HepG2 (cell line): ENCODE measurements around the gene LEAP2. TPM values are rescaled to one million over a fixed set of nuclear protein-coding genes. Genes with fewer than 3 reads are reported as not detected.

Experiments
- ARHGAP35 ChIP-seq: sonication (generic); formaldehyde crosslinking; IDR thresholded peaks from 2 replicates; pipeline ENCODE4 v1.9.0; 2022; ENCODE audit warnings: mild to moderate bottlenecking, inconsistent platforms, moderate library complexity, missing genetic modification reagents, borderline replicate concordance
- EZH2 ChIP-seq: conservative IDR thresholded peaks from 2 replicates; pipeline ENCODE4 v1.6.1; 2012; ENCODE audit warnings: mild to moderate bottlenecking, low read depth, low read length, moderate library complexity
- FOXM1 ChIP-seq: sonication (generic); formaldehyde crosslinking; IDR thresholded peaks from 2 replicates; pipeline ENCODE4 v1.5.0; 2020; ENCODE audit warnings: missing genetic modification reagents
- HDAC6 ChIP-seq: fragments of 200-600 bp; sonication (generic); IDR thresholded peaks from 2 replicates; pipeline ENCODE4 v1.7.0; 2017; ENCODE audit warnings: mild to moderate bottlenecking, antibody characterized with exemption, low read length, low read depth
- KLF16 ChIP-seq, 2 experiments: sonication (generic) in 1 of 2; formaldehyde crosslinking in 1 of 2; IDR thresholded peaks; 2 replicates each; pipeline versions ENCODE4 v1.6.1 to v1.8.0; 2016 to 2023; ENCODE audit warnings: missing genetic modification reagents in 2 of 2, missing compliant biosample characterization in 1 of 2
- MLXIP ChIP-seq: sonication (generic); formaldehyde crosslinking; IDR thresholded peaks from 2 replicates; pipeline ENCODE4 v1.9.0; 2021; ENCODE audit warnings: missing genetic modification reagents, borderline replicate concordance
- MYNN ChIP-seq: sonication (generic); formaldehyde crosslinking; IDR thresholded peaks from 2 replicates; pipeline ENCODE4 v1.4.0; 2020; ENCODE audit warnings: mild to moderate bottlenecking, low read depth, missing genetic modification reagents
- NFYC ChIP-seq: IDR thresholded peaks from 2 replicates; pipeline ENCODE4 v1.6.1; 2016; ENCODE audit warnings: missing genetic modification reagents, missing compliant biosample characterization
- PAXIP1 ChIP-seq: sonication (generic); formaldehyde crosslinking; conservative IDR thresholded peaks from 2 replicates; pipeline ENCODE4 v1.4.0; 2020; ENCODE audit warnings: mild to moderate bottlenecking, missing genetic modification reagents, moderate library complexity
- POLR2A ChIP-seq, 2 experiments: IDR thresholded peaks; 2 replicates each; pipeline ENCODE4 v1.6.1; 2011; ENCODE audit warnings: low read depth in 2 of 2, low read length in 2 of 2, mild to moderate bottlenecking in 1 of 2, moderate library complexity in 1 of 2; ENCODE audit not compliant: insufficient read depth in 1 of 2
- SNAPC5 ChIP-seq: sonication (generic); formaldehyde crosslinking; IDR thresholded peaks from 2 replicates; pipeline ENCODE4 v1.8.1; 2023; ENCODE audit warnings: mild to moderate bottlenecking, missing genetic modification reagents, borderline replicate concordance
- TFDP2 ChIP-seq: sonication (generic); formaldehyde crosslinking; IDR thresholded peaks from 2 replicates; pipeline ENCODE4 v1.4.0; 2020; ENCODE audit warnings: missing genetic modification reagents
- ZBTB49 ChIP-seq: sonication (generic); formaldehyde crosslinking; IDR thresholded peaks from 2 replicates; pipeline ENCODE4 v1.4.0; 2020; ENCODE audit warnings: missing genetic modification reagents, borderline replicate concordance
- ZNF253 ChIP-seq: sonication (generic); formaldehyde crosslinking; IDR thresholded peaks from 2 replicates; pipeline ENCODE4 v1.8.0; 2022; ENCODE audit warnings: mild to moderate bottlenecking, missing genetic modification reagents, borderline replicate concordance
- ZXDC ChIP-seq: sonication (generic); formaldehyde crosslinking; IDR thresholded peaks from 2 replicates; pipeline ENCODE4 v1.5.0; 2020; ENCODE audit warnings: mild to moderate bottlenecking, missing genetic modification reagents
- polyA plus RNA-seq, 8 experiments: library from polyadenylated mRNA; depleted of rRNA in 3 of 8; stranded (reverse) in 7 of 8; unstranded in 1 of 8; fragments of >200 nt; fragmentation: Illumina TruSeq in 4 of 8; extraction: Trizol in 4 of 8; gene quantifications; 2 replicates each; pipeline versions ENCODE4 v1.2.1 to v1.2.3, GENCODE V29; 2011 to 2016; ENCODE audit warnings: low read depth in 4 of 8, missing spikeins in 1 of 8, mixed read lengths in 1 of 8; ENCODE audit not compliant: insufficient read depth in 1 of 8
- total RNA-seq, 5 experiments: library from RNA; depleted of rRNA; stranded (reverse); fragments of >200 nt; fragmentation: Illumina TruSeq; extraction: Trizol; gene quantifications; 2 replicates each; pipeline ENCODE4 v1.2.3, GENCODE V29; 2016; ENCODE audit warnings: low read depth in 1 of 5

Gene LEAP2
- total and polyA plus RNA-seq, 2 of the 13 experiments (the other 11 are each of a cell fraction or from before 2014, with no cell fraction given), result 23.9 to 51.9 TPM

GRCh38 chr5:132838516-132839282 is 34.8 kb upstream of the LEAP2 start (continued):
- no peak for TF ChIP-seq TFDP2 (CRISPR knock-in tag)
- TF ChIP-seq FOXM1, result no peak
- no peak for TF ChIP-seq POLR2A (IDR thresholded peaks at IDR 0.05; ENCODE audit: insufficient read depth in 1 of 2, low read depth in 2 of 2, low read length in 2 of 2)
- no peak for TF ChIP-seq NFYC
- TF ChIP-seq HDAC6, result no peak
- TF ChIP-seq MYNN, result no peak
- TF ChIP-seq EZH2, result no peak
- TF ChIP-seq MLXIP (CRISPR knock-in tag), result peak; percentile 91; the same call in 1 of the 2 replicates
- TF ChIP-seq SNAPC5 (CRISPR knock-in tag), result no peak
- TF ChIP-seq ARHGAP35, result no peak
- TF ChIP-seq KLF16 (CRISPR knock-in tag; IDR thresholded peaks at IDR 0.05), result no peak
- no peak for TF ChIP-seq ZBTB49 (CRISPR knock-in tag)
- TF ChIP-seq PAXIP1 (CRISPR knock-in tag), result peak; percentile 20; the same call in 1 of the 2 replicates
- TF ChIP-seq ZNF253, result no peak
- TF ChIP-seq ZXDC (CRISPR knock-in tag), result no peak
